ENCODE results near the gene OSBPL10.
"Not testable (repeated sequence)": the region's sequence is repeated elsewhere in the genome, so short reads cannot be mapped to it uniquely, and the experiment has no call there.

Gene OSBPL10, protein sequence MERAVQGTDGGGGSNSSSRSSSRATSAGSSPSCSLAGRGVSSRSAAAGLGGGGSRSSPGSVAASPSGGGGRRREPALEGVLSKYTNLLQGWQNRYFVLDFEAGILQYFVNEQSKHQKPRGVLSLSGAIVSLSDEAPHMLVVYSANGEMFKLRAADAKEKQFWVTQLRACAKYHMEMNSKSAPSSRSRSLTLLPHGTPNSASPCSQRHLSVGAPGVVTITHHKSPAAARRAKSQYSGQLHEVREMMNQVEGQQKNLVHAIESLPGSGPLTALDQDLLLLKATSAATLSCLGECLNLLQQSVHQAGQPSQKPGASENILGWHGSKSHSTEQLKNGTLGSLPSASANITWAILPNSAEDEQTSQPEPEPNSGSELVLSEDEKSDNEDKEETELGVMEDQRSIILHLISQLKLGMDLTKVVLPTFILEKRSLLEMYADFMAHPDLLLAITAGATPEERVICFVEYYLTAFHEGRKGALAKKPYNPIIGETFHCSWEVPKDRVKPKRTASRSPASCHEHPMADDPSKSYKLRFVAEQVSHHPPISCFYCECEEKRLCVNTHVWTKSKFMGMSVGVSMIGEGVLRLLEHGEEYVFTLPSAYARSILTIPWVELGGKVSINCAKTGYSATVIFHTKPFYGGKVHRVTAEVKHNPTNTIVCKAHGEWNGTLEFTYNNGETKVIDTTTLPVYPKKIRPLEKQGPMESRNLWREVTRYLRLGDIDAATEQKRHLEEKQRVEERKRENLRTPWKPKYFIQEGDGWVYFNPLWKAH

GRCh38 chr3:31981206-31982181, at the start of gene OSBPL10, which contains the start of gene ZNF860:
TSS of gene OSBPL10 (minus strand) at chr3:31981262. CDS start at chr3:31981179, 83 bp downstream.
TSS of gene ZNF860 (plus strand) at chr3:31981750. CDS start at chr3:31989080, 7,330 bp downstream.
- DNase-seq: no peak

GRCh38 chr3:32026593-32026992, 45.5 kb upstream of the OSBPL10 start:
- DNase-seq: no peak

GRCh38 chr3:32022947-32023346, 41.9 kb upstream of the OSBPL10 start:
- no peak for DNase-seq

GRCh38 chr3:32021748-32022147, 40.7 kb upstream of the OSBPL10 start:
- no peak for DNase-seq

DNA sequence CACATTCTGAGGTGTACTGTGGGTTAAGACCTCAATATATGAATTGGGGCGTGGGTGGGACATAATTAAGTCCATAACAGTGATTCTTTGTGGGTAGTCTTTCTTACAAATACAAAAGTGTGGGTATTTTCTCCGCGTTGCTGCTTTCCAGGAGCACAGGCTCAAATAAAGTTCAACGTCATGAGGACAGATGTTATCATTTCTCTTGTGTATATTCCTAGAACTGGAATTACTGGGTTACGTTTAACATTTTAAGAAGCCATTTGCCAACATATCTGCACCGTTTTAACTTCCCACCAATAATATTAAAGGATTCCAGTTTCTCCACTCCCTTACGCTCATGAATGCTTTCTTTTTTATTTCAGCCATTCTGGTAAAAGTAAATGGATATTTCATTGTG, 40.1 kb upstream of the OSBPL10 start:
- DNase-seq: no peak

DNA sequence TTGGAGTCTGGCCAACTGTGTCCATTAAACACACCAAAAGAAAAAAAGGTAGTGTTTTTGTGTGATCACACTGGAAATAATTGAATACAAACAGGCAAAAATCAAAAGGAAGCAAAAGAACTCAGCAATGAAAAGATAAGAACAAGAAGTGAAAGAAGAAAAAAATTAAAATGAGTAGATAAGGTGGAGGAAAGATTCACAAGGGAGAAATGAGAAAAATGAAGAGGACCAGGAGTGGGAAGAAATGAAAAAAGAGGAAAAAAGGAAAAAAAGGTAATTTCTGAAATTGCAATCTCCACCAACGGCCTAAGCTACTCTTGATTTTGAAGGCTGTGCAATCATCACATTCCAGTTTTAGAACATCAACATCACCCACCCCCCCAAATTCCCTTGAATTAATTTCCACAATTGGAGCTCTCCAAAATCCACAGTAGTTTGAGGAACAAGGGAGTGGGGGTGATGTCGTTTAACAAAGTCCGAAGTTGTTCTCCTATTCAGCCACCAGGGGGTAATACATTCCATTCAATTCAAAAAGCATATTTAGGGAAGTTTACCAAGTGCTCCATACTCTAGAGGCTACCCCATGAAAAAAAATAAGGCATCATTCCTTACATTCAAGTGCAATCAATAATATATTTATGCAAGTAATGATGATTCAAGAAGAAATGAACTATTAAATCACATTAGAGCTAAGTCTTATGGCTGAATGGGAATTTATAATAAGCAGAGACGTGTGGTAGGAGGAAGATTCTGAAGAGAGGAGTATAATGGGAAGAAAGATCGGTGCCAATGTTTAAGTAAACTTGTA, 37.9 kb upstream of the OSBPL10 start:
- DNase-seq: no peak

DNA sequence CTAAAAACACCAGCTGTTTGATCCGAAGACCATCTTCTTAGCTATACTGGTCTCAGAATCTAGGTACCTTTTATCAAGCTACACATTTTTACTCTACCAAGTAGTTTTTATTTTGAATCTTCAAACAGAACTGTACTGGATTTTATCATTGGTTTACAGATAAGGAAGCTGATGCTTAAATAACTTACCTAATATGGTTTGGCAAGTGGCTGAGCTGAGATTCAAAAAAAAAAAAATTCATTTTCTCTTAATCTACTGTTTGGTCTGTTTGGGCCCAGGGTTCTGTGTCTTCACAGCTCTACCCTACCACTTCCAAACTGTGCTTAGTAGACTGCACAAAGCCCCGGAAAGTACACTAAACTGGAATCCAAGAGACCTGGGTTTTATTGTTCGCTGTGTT, 36.2 kb upstream of the OSBPL10 start:
- DNase-seq: no peak

DNA sequence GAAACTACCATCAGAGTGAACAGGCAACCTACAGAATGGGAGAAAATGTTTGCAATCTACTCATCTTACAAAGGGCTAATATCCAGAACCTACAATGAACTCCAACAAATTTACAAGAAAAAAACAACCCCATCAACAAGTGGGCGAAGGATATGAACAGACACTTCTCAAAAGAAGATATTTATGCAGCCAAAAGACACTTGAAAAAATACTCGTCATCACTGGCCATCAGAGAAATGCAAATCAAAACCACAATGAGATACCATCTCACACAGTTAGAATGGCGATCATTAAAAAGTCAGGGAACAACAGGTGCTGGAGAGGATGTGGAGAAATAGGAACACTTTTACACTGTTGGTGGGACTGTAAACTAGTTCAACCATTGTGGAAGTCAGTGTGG, 34.6 kb upstream of the OSBPL10 start:
- not testable (repeated sequence) for DNase-seq

DNA sequence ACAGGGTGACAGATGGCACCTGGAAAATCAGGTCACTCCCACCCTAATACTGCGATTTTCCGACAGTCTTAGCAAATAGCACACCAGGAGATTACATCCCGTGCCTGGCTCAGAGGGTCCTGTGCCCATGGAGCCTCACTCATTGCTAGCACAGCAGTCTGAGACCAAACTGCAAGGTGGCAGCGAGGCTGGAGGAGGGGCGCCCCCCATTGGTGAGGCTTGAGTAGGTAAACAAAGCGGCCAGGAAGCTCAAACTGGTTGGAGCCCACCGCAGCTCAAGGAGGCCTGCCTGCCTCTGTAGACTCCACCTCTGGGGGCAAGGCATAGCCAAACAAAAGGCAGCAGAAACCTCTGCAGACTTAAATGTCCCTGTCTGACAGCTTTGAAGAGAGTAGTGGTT, 29.6 kb upstream of the OSBPL10 start:
- DNase-seq: not testable (repeated sequence)

- no peak for DNase-seq
Measured at GRCh38 chr3:32009957-32010356, 28.9 kb upstream of the OSBPL10 start.

DNA sequence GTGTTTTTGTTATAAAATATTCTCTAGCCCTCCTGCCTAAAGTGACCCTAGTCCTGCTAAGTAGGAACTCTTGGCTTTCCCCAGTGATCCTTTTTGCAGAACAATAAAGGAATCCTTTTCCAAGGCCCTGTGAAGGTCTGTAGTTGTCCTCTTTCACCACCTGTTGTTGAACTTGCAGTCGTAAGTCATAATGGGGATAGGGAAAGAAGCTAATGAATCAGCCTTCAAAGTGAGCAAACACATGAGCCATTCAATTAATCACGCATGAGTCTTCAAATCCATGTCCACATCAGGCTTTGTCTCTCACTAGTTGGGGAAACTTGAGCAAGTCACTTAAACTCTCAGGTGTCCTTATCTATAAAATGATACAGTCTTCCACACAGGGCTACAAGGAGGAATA, 28.0 kb upstream of the OSBPL10 start:
- no peak for DNase-seq

GRCh38 chr3:32004113-32004765, 23.2 kb upstream of the OSBPL10 start:
- no peak for DNase-seq

GRCh38 chr3:32003380-32003779, 22.3 kb upstream of the OSBPL10 start:
- DNase-seq: no peak

DNA sequence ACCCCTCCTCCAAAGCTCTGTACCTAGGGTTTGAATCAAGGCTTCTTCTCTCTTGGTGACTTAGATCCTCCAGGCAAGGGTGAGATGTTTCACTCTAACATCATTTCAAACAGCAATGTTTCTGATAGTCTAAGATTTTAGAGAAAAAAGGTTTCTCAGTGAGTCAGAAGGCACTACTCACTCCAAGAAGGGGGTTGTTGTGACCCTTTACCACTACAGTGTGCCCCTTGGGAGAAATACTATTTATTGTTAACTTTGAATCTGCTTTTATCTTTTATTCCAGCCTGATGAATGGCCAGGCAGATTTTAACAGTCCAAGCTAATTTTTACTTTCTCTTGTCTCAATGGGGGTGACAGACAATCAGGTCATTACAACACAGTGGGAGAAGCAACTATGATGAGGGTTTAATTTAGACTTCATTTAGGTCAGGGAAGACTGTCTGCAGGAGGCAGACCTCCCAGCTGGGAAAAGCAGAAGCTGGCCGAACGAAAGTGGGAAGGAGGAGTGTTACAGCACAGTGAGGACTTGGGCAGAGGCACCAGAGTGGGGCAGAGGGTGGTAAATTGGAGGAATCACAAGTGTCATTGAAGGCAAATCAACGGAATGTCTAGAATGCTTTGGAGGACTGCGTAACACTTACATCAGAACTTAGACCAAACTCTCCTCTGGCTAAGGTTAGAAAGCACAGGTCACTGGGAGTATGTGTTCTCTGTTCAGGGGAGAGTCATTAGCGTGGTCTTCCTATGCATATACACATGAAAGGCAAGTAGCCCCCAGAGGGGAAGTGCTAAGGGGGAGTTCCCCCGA, 21.7 kb upstream of the OSBPL10 start:
- no peak for DNase-seq

GRCh38 chr3:32000877-32001276, 19.8 kb upstream of the OSBPL10 start:
- DNase-seq: no peak

GRCh38 chr3:31999907-32000439, 18.9 kb upstream of the OSBPL10 start:
- DNase-seq: no peak

- DNase-seq: no peak
Measured at GRCh38 chr3:31997500-31997899, 16.4 kb upstream of the OSBPL10 start.

DNA sequence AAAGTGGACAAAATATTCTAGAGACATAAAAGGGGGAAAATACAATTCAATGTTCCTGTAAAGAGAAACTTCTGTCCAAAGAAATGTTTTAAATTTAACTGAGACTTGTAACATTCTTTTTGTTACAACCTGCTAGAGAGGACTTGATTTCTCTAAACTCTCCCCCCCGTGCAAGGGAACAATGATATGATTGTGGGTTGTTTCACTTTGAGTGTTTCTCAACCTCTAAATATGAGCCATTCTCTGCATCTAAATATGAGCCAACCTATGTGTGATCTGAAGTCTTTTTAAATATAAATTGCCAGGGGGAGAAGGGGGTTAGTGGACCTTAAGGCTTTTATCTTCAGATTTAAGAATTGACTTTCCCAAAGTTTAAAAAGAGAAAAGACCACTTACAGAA, 15.1 kb upstream of the OSBPL10 start:
- DNase-seq: no peak

GRCh38 chr3:31995026-31995425, 14.0 kb upstream of the OSBPL10 start:
- DNase-seq: not testable (repeated sequence)

- DNase-seq: no peak
Measured at GRCh38 chr3:31993843-31994242, 12.8 kb upstream of the OSBPL10 start.

Measured in activated CD4-positive, alpha-beta T cell treated with anti-CD3 and anti-CD28 coated beads, Interleukin-2, amount 50 U/mL, for 4 hours (primary cell).